GM12873 (cell line): ENCODE data around the gene RPS6KA1.
A peak's percentile ranks its signal among the peaks of the same experiment; 100 is the strongest.

Experiments used
- TF ChIP-seq, protein P1 (sequence below): IDR thresholded peaks from 2 replicates; pipeline ENCODE4 v1.5.1; 2012; ENCODE audit warnings: low read depth, mild to moderate bottlenecking, moderate library complexity, low read length, control low read depth; ENCODE audit not compliant: insufficient read depth; ENCODE audit errors: missing control alignments

RPS6KA1 gene

GRCh38 chr1:26533951-26534509, 4.5 kb downstream of the RPS6KA1 start:
- TF ChIP-seq, protein P1, sequence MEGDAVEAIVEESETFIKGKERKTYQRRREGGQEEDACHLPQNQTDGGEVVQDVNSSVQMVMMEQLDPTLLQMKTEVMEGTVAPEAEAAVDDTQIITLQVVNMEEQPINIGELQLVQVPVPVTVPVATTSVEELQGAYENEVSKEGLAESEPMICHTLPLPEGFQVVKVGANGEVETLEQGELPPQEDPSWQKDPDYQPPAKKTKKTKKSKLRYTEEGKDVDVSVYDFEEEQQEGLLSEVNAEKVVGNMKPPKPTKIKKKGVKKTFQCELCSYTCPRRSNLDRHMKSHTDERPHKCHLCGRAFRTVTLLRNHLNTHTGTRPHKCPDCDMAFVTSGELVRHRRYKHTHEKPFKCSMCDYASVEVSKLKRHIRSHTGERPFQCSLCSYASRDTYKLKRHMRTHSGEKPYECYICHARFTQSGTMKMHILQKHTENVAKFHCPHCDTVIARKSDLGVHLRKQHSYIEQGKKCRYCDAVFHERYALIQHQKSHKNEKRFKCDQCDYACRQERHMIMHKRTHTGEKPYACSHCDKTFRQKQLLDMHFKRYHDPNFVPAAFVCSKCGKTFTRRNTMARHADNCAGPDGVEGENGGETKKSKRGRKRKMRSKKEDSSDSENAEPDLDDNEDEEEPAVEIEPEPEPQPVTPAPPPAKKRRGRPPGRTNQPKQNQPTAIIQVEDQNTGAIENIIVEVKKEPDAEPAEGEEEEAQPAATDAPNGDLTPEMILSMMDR = no peak

DNA sequence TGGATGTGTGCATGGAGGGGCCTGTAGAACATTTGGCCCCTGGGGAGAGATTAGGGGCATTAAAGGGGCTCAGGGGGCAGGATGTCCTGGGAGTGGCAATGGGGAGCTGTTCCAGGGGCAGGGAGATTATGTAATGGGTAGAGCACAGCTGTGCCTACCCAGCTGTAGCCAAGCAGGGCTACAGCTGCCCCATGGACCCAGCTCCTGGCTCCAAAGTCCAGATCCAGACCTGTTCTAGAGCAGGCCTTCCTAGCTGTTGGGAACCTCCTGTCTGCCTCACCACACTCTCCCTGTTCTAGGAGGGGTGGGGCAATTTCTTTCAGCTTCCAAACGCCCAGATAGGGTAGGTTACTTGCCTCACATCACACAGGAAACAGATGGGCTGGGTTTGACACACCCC, 5.6 kb downstream of the RPS6KA1 start:
- TF ChIP-seq, protein P1 = no peak

DNA sequence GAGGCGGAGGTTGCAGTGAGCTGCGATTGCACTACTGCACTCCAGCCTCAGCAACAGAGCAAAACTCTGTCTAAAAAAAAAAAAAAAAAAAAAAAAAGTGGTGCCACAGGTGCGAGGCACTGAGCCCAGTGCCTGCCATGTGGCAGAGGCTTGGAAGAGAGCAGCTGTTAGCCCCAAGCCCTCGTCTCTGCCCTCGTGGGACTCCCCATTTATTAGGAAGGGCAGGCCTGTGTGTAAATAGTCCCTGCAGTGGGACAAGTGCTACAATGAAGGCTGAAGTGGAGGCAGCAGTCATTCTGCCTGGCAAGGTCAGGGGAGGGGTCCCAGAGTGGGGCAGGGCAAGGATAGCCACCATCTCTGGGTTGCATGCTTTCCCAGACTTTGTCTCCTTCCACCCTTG, 6.5 kb downstream of the RPS6KA1 start:
- TF ChIP-seq, protein P1 = no peak

GRCh38 chr1:26536521-26536920, 7.0 kb downstream of the RPS6KA1 start:
- TF ChIP-seq, protein P1 = no peak

GRCh38 chr1:26537951-26538352, 8.4 kb downstream of the RPS6KA1 start:
- TF ChIP-seq, protein P1 = peak; percentile 47

DNA sequence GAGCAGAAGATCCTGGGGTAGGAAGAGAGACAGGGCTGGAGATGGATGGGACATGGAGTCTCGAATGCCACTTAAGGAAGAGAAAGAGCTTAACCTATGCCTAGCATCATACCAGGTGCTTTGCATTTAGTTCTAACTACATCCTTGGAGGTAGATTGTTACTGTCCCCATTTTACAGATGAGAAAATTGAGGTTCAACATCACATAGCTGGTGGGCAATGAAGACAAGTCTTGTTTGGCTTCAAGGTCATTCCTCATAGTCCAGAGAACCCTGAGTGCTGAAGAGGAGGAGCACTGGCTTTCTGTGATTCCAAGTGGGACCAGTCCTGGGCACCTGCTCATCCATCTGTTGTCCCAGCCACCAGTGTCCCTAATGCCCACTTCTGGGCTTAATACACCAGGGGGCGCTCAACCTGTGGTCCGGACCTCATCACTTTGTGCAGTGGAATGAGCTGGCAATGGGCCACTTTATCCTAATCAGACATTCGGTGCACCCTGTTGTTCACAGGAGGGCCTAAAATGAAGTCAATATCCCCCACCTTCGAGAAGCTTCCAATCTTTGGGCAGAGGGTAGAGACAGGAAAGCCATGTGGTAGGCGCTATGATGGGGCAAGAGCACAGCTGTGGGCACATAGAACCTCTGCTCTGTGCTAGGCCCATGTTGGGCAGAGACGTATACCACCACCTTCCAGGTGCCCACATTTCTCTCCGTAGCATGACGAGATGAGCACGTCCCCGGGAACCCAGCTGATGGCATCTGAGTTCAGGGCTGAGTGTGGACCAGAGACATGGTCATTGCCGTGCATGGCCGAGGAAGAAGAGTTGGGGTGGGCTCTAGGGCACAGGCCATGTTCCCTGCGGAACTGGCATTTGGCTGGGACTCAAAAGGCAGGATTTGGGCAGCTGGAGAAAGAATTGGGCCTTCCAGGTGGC, 9.2 kb downstream of the RPS6KA1 start:
- TF ChIP-seq, protein P1 = peak; percentile 84

GRCh38 chr1:26539722-26540121, 10.2 kb downstream of the RPS6KA1 start:
- TF ChIP-seq, protein P1 = no peak
